Astrocyte (in vitro differentiated cells and primary cell): ENCODE results near the gene TFF1. TPM values are rescaled to one million over a fixed set of nuclear protein-coding genes. Genes with fewer than 3 reads are reported as not detected.

Experiments used
- DNase-seq: peaks from one replicate; pipeline ENCODE4 v3.0.0-alpha.2; 2010; ENCODE audit warnings: low read depth
- FAIRE-seq: peaks from 2 replicates; lab custom pipeline; 2011; peaks lifted over from hg19 to GRCh38; lab: Jason Lieb, UNC
- H2AFZ ChIP-seq: 2 replicates; pipeline ENCODE4 v1.6.0; 2012; ENCODE audit warnings: low read depth, low read length, inconsistent platforms
- H3K27ac ChIP-seq: 2 replicates; pipeline ENCODE4 v1.5.1; 2011; ENCODE audit warnings: low read depth, low read length, inconsistent platforms
- H3K27me3 ChIP-seq: 2 replicates; pipeline ENCODE4 v1.6.0; 2011; ENCODE audit warnings: low read length, inconsistent platforms; ENCODE audit not compliant: insufficient read depth
- H3K36me3 ChIP-seq: 2 replicates; pipeline ENCODE4 v1.5.1; 2011; ENCODE audit warnings: low read length, inconsistent platforms; ENCODE audit not compliant: insufficient read depth
- H3K4me1 ChIP-seq: 2 replicates; pipeline ENCODE4 v1.5.1; 2011; ENCODE audit warnings: low read length, inconsistent platforms; ENCODE audit not compliant: insufficient read depth
- H3K4me2 ChIP-seq: 2 replicates; pipeline ENCODE4 v1.6.0; 2012; ENCODE audit warnings: low read length, inconsistent platforms
- H3K4me3 ChIP-seq: 2 replicates; pipeline ENCODE4 v1.5.1; 2011; ENCODE audit warnings: low read depth, mild to moderate bottlenecking, low read length, inconsistent platforms; ENCODE audit not compliant: insufficient read depth
- H3K79me2 ChIP-seq: 2 replicates; pipeline ENCODE4 v1.6.0; 2012; ENCODE audit warnings: mild to moderate bottlenecking, low read length, inconsistent platforms; ENCODE audit not compliant: insufficient read depth
- H3K9ac ChIP-seq: 2 replicates; pipeline ENCODE4 v1.6.0; 2012; ENCODE audit warnings: mild to moderate bottlenecking, low read length, inconsistent platforms
- H3K9me3 ChIP-seq: 2 replicates; pipeline ENCODE4 v1.5.1; 2012; ENCODE audit warnings: low read depth, mild to moderate bottlenecking, low read length, inconsistent platforms; ENCODE audit not compliant: insufficient read depth
- H4K20me1 ChIP-seq: 2 replicates; pipeline ENCODE4 v1.6.0; 2012; ENCODE audit warnings: low read length, inconsistent platforms; ENCODE audit not compliant: insufficient read depth
- H3K27ac Mint-ChIP-seq: one replicate; pipeline ENCODE4 v1.8.0; 2021; ENCODE audit warnings: mild to moderate bottlenecking, mixed read lengths; ENCODE audit not compliant: unreplicated experiment
- H3K27me3 Mint-ChIP-seq: one replicate; pipeline ENCODE4 v1.8.0; 2021; ENCODE audit warnings: low read depth, mixed read lengths; ENCODE audit not compliant: unreplicated experiment
- H3K36me3 Mint-ChIP-seq: one replicate; pipeline ENCODE4 v1.8.0; 2021; ENCODE audit warnings: low read depth, mixed read lengths; ENCODE audit not compliant: unreplicated experiment
- H3K4me1 Mint-ChIP-seq: one replicate; pipeline ENCODE4 v1.8.0; 2021; ENCODE audit warnings: low read depth, mixed read lengths; ENCODE audit not compliant: unreplicated experiment
- H3K4me3 Mint-ChIP-seq: one replicate; pipeline ENCODE4 v1.8.0; 2021; ENCODE audit warnings: mild to moderate bottlenecking, moderate library complexity, mixed read lengths; ENCODE audit not compliant: unreplicated experiment
- H3K9me3 Mint-ChIP-seq: one replicate; pipeline ENCODE4 v1.8.0; 2021; ENCODE audit warnings: mild to moderate bottlenecking, mixed read lengths; ENCODE audit not compliant: unreplicated experiment
- EZH2 ChIP-seq: IDR thresholded peaks from 2 replicates; pipeline ENCODE4 v1.6.1; 2012; ENCODE audit warnings: mild to moderate bottlenecking, low read length, inconsistent platforms; ENCODE audit not compliant: insufficient read depth
- total RNA-seq: library from RNA; stranded (reverse); gene quantifications from 2 replicates; pipeline ENCODE4 v1.2.1, GENCODE V29; 2021
- TF ChIP-seq, protein P1 (sequence below): IDR thresholded peaks from 2 replicates; pipeline ENCODE4 v1.5.1; 2011; ENCODE audit warnings: low read depth, mild to moderate bottlenecking, inconsistent platforms, low read length, moderate library complexity; ENCODE audit not compliant: insufficient read depth

TFF1 gene
- total RNA-seq, 1 donor from 2014 or later = not detected

GRCh38 chr21:42400525-42400924, 34.2 kb upstream of the TFF1 start:
- no peak overlapping the region for H2AFZ ChIP-seq
- no peaks in the 10 kb centered on the region for H3K27me3 ChIP-seq
- no peaks in the 10 kb centered on the region for H3K79me2 ChIP-seq
- H3K36me3 Mint-ChIP-seq = no peaks in the 10 kb centered on the region
- TF ChIP-seq, protein P1, sequence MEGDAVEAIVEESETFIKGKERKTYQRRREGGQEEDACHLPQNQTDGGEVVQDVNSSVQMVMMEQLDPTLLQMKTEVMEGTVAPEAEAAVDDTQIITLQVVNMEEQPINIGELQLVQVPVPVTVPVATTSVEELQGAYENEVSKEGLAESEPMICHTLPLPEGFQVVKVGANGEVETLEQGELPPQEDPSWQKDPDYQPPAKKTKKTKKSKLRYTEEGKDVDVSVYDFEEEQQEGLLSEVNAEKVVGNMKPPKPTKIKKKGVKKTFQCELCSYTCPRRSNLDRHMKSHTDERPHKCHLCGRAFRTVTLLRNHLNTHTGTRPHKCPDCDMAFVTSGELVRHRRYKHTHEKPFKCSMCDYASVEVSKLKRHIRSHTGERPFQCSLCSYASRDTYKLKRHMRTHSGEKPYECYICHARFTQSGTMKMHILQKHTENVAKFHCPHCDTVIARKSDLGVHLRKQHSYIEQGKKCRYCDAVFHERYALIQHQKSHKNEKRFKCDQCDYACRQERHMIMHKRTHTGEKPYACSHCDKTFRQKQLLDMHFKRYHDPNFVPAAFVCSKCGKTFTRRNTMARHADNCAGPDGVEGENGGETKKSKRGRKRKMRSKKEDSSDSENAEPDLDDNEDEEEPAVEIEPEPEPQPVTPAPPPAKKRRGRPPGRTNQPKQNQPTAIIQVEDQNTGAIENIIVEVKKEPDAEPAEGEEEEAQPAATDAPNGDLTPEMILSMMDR = no peak
- no peak for TF ChIP-seq EZH2
- peak overlapping the region; percentile 86 for H3K27ac Mint-ChIP-seq
- no peaks in the 10 kb centered on the region for H3K4me1 ChIP-seq
- no peak overlapping the region for H3K27ac ChIP-seq
- no peak overlapping the region for H3K4me3 ChIP-seq
- no peaks in the 10 kb centered on the region for H4K20me1 ChIP-seq
- H3K9me3 ChIP-seq = peaks cover 2% of the 10 kb centered on the region
- H3K4me1 Mint-ChIP-seq = peaks cover 3% of the 10 kb centered on the region
- H3K9ac ChIP-seq = no peak overlapping the region
- DNase-seq (peak; percentile 65), FAIRE-seq (no peak)
- peaks cover 11% of the 10 kb centered on the region for H3K27me3 Mint-ChIP-seq
- H3K36me3 ChIP-seq = no peaks in the 10 kb centered on the region
- no peak overlapping the region for H3K4me2 ChIP-seq
- no peak overlapping the region for H3K4me3 Mint-ChIP-seq
- H3K9me3 Mint-ChIP-seq = no peaks in the 10 kb centered on the region

DNA sequence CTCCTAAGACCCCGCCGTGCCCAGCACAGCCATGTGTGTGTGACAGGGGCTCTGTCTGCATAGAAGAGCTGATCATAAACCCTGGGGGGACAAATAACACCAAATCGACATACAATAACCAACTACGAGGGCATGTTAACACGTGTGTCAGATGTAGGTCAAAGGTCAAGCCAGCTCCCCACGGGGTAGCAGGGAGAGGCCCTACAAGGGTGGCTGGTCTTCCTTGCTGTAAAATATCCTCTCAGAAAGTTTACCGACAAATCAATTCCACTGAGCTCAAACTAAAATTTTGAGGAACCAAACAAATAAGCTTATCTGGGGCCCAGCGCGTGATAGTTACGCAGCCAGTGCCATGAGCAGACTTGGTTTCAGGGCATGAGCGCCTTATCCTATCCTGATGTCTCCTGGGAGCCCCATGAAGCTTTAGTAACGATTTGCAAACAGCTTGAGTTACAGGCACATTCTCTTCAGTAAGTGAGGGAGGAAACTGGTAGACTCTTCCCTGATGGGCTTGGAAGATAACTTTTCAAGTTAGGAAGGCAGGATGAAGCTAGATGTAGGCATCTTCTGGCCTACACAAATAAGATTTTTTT, 32.2 kb upstream of the TFF1 start:
- H3K4me3 Mint-ChIP-seq = no peak overlapping the region
- H3K9me3 Mint-ChIP-seq = no peaks in the 10 kb centered on the region
- no peak for DNase-seq
- peaks cover 11% of the 10 kb centered on the region for H3K27me3 Mint-ChIP-seq
- no peaks in the 10 kb centered on the region for H4K20me1 ChIP-seq
- H3K79me2 ChIP-seq = no peaks in the 10 kb centered on the region
- peaks cover 2% of the 10 kb centered on the region for H3K9me3 ChIP-seq
- no peak overlapping the region for H3K27ac ChIP-seq
- H3K4me2 ChIP-seq = no peak overlapping the region
- H3K9ac ChIP-seq = no peak overlapping the region
- H3K36me3 ChIP-seq = no peaks in the 10 kb centered on the region
- FAIRE-seq = no peak
- no peaks in the 10 kb centered on the region for H3K27me3 ChIP-seq
- H3K27ac Mint-ChIP-seq = no peak overlapping the region
- H3K36me3 Mint-ChIP-seq = peaks cover 1% of the 10 kb centered on the region
- no peak overlapping the region for H3K4me3 ChIP-seq
- peaks cover 3% of the 10 kb centered on the region for H3K4me1 Mint-ChIP-seq
- no peak for TF ChIP-seq EZH2
- TF ChIP-seq, protein P1 = no peak
- H2AFZ ChIP-seq = no peak overlapping the region
- H3K4me1 ChIP-seq = no peaks in the 10 kb centered on the region

GRCh38 chr21:42397746-42398394, 31.5 kb upstream of the TFF1 start:
- no peak for FAIRE-seq

More at GRCh38 chr21:42397746-42398394, 31.5 kb upstream of the TFF1 start:
- no peak for TF ChIP-seq EZH2
- TF ChIP-seq, protein P1 = no peak
- peaks cover 2% of the 10 kb centered on the region for H3K9me3 ChIP-seq
- H3K27ac Mint-ChIP-seq = no peak overlapping the region
- no peaks in the 10 kb centered on the region for H4K20me1 ChIP-seq
- no peak overlapping the region for H3K4me3 ChIP-seq
- no peaks in the 10 kb centered on the region for H3K79me2 ChIP-seq
- peaks cover 1% of the 10 kb centered on the region for H3K36me3 Mint-ChIP-seq
- peaks cover 4% of the 10 kb centered on the region for H3K4me1 Mint-ChIP-seq
- H3K27me3 Mint-ChIP-seq = peaks cover 11% of the 10 kb centered on the region
- H3K27me3 ChIP-seq = no peaks in the 10 kb centered on the region
- no peaks in the 10 kb centered on the region for H3K4me1 ChIP-seq
- no peak overlapping the region for H3K27ac ChIP-seq
- H3K9me3 Mint-ChIP-seq = no peaks in the 10 kb centered on the region
- H2AFZ ChIP-seq = no peak overlapping the region
- H3K36me3 ChIP-seq = no peaks in the 10 kb centered on the region
- H3K4me3 Mint-ChIP-seq = no peak overlapping the region
- no peak overlapping the region for H3K9ac ChIP-seq
- DNase-seq = no peak
- no peak overlapping the region for H3K4me2 ChIP-seq
